ENCODE results near the gene OTUD1. TPM values are rescaled to one million over a fixed set of nuclear protein-coding genes. Genes with fewer than 3 reads are reported as not detected.

Gene OTUD1
- total and polyA plus RNA-seq, 2 experiments from 2014 or later = 31.7 to 38.5 TPM

- Histone ChIP-seq H3K4me3 (no peak overlapping the region), H3K9me3 (ENCODE audit: low read depth) (no peaks in the 10 kb centered on the region), H3K9me2 (replicated peaks; ENCODE audit: insufficient read depth) (no peaks in the 10 kb centered on the region), H4K20me1 (ENCODE audit: insufficient read depth, poor library complexity, severe bottlenecking) (no peaks in the 10 kb centered on the region), H3K27me3 (no peaks in the 10 kb centered on the region), H2AFZ (no peak overlapping the region), H3K27ac (no peak overlapping the region), H3K4me1 (ENCODE audit: insufficient read depth) (no peaks in the 10 kb centered on the region), H3K4me2 (no peak overlapping the region), H3K79me2 (no peaks in the 10 kb centered on the region), H3K36me3 (replicated peaks; ENCODE audit: insufficient read depth, low read depth) (no peaks in the 10 kb centered on the region)
- DNase-seq (ENCODE audit: low spot score) = no peak
- 96% methylated on average over 2 of the region's 2 CpGs for WGBS (ENCODE audit: low lambda C conversion rate, missing lambda C conversion rate)
- no peak for TF ChIP-seq EZH2 (IDR thresholded peaks at IDR 0.05; ENCODE audit: borderline replicate concordance)
- TF ChIP-seq EZH2phosphoT487 (IDR thresholded peaks at IDR 0.05; ENCODE audit: low read depth, severe bottlenecking, unreplicated experiment) = no peak
- no peak for TF ChIP-seq CTCF (IDR thresholded peaks at IDR 0.05; ENCODE audit: poor library complexity)
Measured at GRCh38 chr10:23391821-23392220, 47.1 kb upstream of the OTUD1 start.

- Histone ChIP-seq H3K27ac (no peak overlapping the region), H3K27me3 (no peaks in the 10 kb centered on the region), H3K9me2 (replicated peaks; ENCODE audit: insufficient read depth) (no peaks in the 10 kb centered on the region), H3K4me3 (no peak overlapping the region), H3K9me3 (ENCODE audit: low read depth) (no peaks in the 10 kb centered on the region), H4K20me1 (ENCODE audit: insufficient read depth, poor library complexity, severe bottlenecking) (no peaks in the 10 kb centered on the region), H3K79me2 (no peaks in the 10 kb centered on the region), H3K36me3 (replicated peaks; ENCODE audit: insufficient read depth, low read depth) (no peaks in the 10 kb centered on the region), H2AFZ (no peak overlapping the region), H3K4me1 (ENCODE audit: insufficient read depth) (no peaks in the 10 kb centered on the region), H3K4me2 (no peak overlapping the region)
- 91% methylated on average over 5 of the region's 5 CpGs for WGBS (ENCODE audit: low lambda C conversion rate, missing lambda C conversion rate)
- TF ChIP-seq CTCF (IDR thresholded peaks at IDR 0.05; ENCODE audit: poor library complexity) = no peak
- TF ChIP-seq EZH2phosphoT487 (IDR thresholded peaks at IDR 0.05; ENCODE audit: low read depth, severe bottlenecking, unreplicated experiment) = no peak
- no peak for TF ChIP-seq EZH2 (IDR thresholded peaks at IDR 0.05; ENCODE audit: borderline replicate concordance)
- no peak for DNase-seq (ENCODE audit: low spot score)
Measured at GRCh38 chr10:23395017-23395416, 43.9 kb upstream of the OTUD1 start.

- Histone ChIP-seq H3K4me3 (no peak overlapping the region), H2AFZ (no peak overlapping the region), H3K79me2 (no peaks in the 10 kb centered on the region), H3K4me1 (ENCODE audit: insufficient read depth) (no peaks in the 10 kb centered on the region), H3K36me3 (replicated peaks; ENCODE audit: insufficient read depth, low read depth) (no peaks in the 10 kb centered on the region), H3K27ac (no peak overlapping the region), H3K9me3 (ENCODE audit: low read depth) (no peaks in the 10 kb centered on the region), H4K20me1 (ENCODE audit: insufficient read depth, poor library complexity, severe bottlenecking) (no peaks in the 10 kb centered on the region), H3K9me2 (replicated peaks; ENCODE audit: insufficient read depth) (no peaks in the 10 kb centered on the region), H3K4me2 (no peak overlapping the region), H3K27me3 (no peaks in the 10 kb centered on the region)
- no peak for DNase-seq (ENCODE audit: low spot score)
- WGBS (ENCODE audit: low lambda C conversion rate, missing lambda C conversion rate) = 88% methylated on average over 2 of the region's 2 CpGs
- TF ChIP-seq EZH2 (IDR thresholded peaks at IDR 0.05; ENCODE audit: borderline replicate concordance) (no peak), CTCF (IDR thresholded peaks at IDR 0.05; ENCODE audit: poor library complexity) (no peak), EZH2phosphoT487 (IDR thresholded peaks at IDR 0.05; ENCODE audit: low read depth, severe bottlenecking, unreplicated experiment) (no peak)
Measured at GRCh38 chr10:23396695-23397094, 42.2 kb upstream of the OTUD1 start.

GRCh38 chr10:23399701-23400144 is 39.2 kb upstream of the OTUD1 start:
- H3K4me1 ChIP-seq (ENCODE audit: insufficient read depth) = no peaks in the 10 kb centered on the region
- no peaks in the 10 kb centered on the region for H3K9me2 ChIP-seq (replicated peaks; ENCODE audit: insufficient read depth)
- H3K27me3 ChIP-seq = no peaks in the 10 kb centered on the region
- no peaks in the 10 kb centered on the region for H3K36me3 ChIP-seq (replicated peaks; ENCODE audit: insufficient read depth, low read depth)
- WGBS (ENCODE audit: low lambda C conversion rate, missing lambda C conversion rate) = 63% methylated on average over 7 of the region's 7 CpGs
- no peak overlapping the region for H3K4me2 ChIP-seq
- no peaks in the 10 kb centered on the region for H4K20me1 ChIP-seq (ENCODE audit: insufficient read depth, poor library complexity, severe bottlenecking)
- H3K27ac ChIP-seq = peak overlapping the region; percentile 43
- H3K4me3 ChIP-seq = no peak overlapping the region
- TF ChIP-seq CTCF (IDR thresholded peaks at IDR 0.05; ENCODE audit: poor library complexity) = no peak
- no peaks in the 10 kb centered on the region for H3K9me3 ChIP-seq (ENCODE audit: low read depth)
- no peaks in the 10 kb centered on the region for H3K79me2 ChIP-seq
- H2AFZ ChIP-seq = no peak overlapping the region
- DNase-seq (ENCODE audit: low spot score) = peak; percentile 68

Data from hepatocyte (in vitro differentiated cells).